PC-3 (cell line): ENCODE results near the gene MCL1.

Experiments used
- EZH2 ChIP-seq: fragments of 300-600 bp; sonication (generic); IDR thresholded peaks from one replicate; pipeline ENCODE4 v1.6.1; 2017; ENCODE audit warnings: antibody characterized with exemption, mild to moderate bottlenecking, low read length; ENCODE audit not compliant: unreplicated experiment
- EZH2phosphoT487 ChIP-seq: fragments of 300-600 bp; sonication (generic); IDR thresholded peaks from 2 replicates; pipeline ENCODE4 v1.6.1; 2018; ENCODE audit warnings: mild to moderate bottlenecking, antibody characterized with exemption, low read length, borderline replicate concordance
- TF ChIP-seq, protein P1 (sequence below): fragments of 300-600 bp; sonication (generic); conservative IDR thresholded peaks from 2 replicates; pipeline ENCODE4 v1.5.1; 2017; ENCODE audit warnings: antibody characterized with exemption, low read depth, mild to moderate bottlenecking, low read length

DNA sequence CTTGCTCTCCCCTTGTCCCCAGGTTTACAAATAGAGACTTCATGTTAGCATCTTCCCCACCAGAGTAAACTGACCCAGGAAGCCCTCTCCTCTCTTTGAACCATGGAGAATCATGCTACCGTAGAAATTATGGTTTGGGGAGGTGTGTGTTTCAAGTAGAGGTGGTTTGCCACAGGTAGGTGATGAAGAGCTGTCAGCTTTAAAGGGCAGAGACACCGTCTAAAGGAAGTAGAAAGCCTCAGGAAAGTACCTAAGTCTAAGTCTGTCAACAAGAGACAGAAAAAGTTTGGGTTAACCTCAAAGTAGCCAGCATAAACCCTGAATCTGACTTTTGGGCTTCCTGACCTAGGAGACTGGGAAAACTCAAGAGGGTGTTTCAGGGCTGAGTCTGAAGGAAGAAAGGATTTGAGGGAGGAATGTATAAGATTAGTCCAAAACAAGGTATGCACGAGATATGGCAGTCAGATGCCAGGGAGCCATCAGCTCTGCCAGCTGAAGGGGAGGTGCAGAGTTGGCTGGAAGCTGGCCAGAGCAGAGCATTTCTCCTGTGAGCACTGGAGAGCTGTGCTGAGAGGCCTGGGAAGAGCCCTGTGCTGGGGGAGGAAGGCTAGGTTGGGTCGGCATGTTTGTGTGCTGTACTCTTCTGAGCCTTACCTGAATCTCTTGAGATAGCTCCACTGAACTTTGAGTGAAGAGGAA lies 15.9 kb downstream of the MCL1 start:
- TF ChIP-seq EZH2 (no peak), EZH2phosphoT487 (no peak)
- TF ChIP-seq, protein P1, sequence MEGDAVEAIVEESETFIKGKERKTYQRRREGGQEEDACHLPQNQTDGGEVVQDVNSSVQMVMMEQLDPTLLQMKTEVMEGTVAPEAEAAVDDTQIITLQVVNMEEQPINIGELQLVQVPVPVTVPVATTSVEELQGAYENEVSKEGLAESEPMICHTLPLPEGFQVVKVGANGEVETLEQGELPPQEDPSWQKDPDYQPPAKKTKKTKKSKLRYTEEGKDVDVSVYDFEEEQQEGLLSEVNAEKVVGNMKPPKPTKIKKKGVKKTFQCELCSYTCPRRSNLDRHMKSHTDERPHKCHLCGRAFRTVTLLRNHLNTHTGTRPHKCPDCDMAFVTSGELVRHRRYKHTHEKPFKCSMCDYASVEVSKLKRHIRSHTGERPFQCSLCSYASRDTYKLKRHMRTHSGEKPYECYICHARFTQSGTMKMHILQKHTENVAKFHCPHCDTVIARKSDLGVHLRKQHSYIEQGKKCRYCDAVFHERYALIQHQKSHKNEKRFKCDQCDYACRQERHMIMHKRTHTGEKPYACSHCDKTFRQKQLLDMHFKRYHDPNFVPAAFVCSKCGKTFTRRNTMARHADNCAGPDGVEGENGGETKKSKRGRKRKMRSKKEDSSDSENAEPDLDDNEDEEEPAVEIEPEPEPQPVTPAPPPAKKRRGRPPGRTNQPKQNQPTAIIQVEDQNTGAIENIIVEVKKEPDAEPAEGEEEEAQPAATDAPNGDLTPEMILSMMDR, result no peak
